Kidney (tissue), 14 donors: ENCODE measurements around the gene BEAN1. TPM values are rescaled to one million over a fixed set of nuclear protein-coding genes. Genes with fewer than 3 reads are reported as not detected.

Experiments
- DNase-seq, 5 donors: peaks; one replicate each; pipeline ENCODE4 v3.0.0-alpha.2; 2013 to 2020
- FAIRE-seq: peaks from 2 replicates; lab custom pipeline; 2012; peaks lifted over from hg19 to GRCh38; lab: Jason Lieb, UNC
- H3K27ac ChIP-seq, 2 donors: one replicate each; pipeline ENCODE4 v1.7.0; 2013; ENCODE audit warnings: low read depth in 2 of 2, low read length in 2 of 2, inconsistent platforms in 1 of 2
- H3K27me3 ChIP-seq: one replicate; pipeline ENCODE4 v1.7.1; 2013; ENCODE audit warnings: low read length, inconsistent platforms; ENCODE audit not compliant: control insufficient read depth, insufficient read depth
- H3K36me3 ChIP-seq, 3 donors: one replicate each; pipeline versions ENCODE4 v1.7.0 to v1.7.1; 2013; ENCODE audit warnings: low read length in 3 of 3, control low read depth in 1 of 3, inconsistent platforms in 1 of 3; ENCODE audit not compliant: insufficient read depth in 3 of 3, control insufficient read depth in 2 of 3
- H3K4me1 ChIP-seq, 3 donors: one replicate each; pipeline versions ENCODE4 v1.7.0 to v1.7.1; 2013; ENCODE audit warnings: low read length in 3 of 3, inconsistent platforms in 1 of 3, low read depth in 1 of 3; ENCODE audit not compliant: control insufficient read depth in 2 of 3, insufficient read depth in 2 of 3
- H3K4me3 ChIP-seq, 3 donors: one replicate each; pipeline versions ENCODE4 v1.7.0 to v1.8.1; 2013; ENCODE audit warnings: low read length in 3 of 3, control low read depth in 1 of 3, inconsistent platforms in 1 of 3
- H3K9ac ChIP-seq, 3 donors: one replicate each; pipeline versions ENCODE4 v1.7.0 to v1.7.1; 2013; ENCODE audit warnings: low read length in 3 of 3, control low read depth in 1 of 3, inconsistent platforms in 1 of 3
- H3K9me3 ChIP-seq, 3 donors: one replicate each; pipeline versions ENCODE4 v1.7.0 to v1.7.1; 2013; ENCODE audit warnings: low read length in 3 of 3, control low read depth in 1 of 3, inconsistent platforms in 1 of 3; ENCODE audit not compliant: control insufficient read depth in 2 of 3, insufficient read depth in 1 of 3
- intact Hi-C: fragments of 100-400 bp; cut with DNase I; formaldehyde crosslinking; loops from one replicate; pipeline ENCODE4 v1.11.1; 2022
- polyA plus RNA-seq: library from polyadenylated mRNA; stranded (reverse); fragments of 350-450 nt; fragmentation: Illumina TruSeq; extraction: RNeasy Lipid Tissue Mini Kit (QIAGEN cat#74804); gene quantifications from one replicate; pipeline ENCODE4 v1.2.3, GENCODE V29; 2014; ENCODE audit warnings: low read depth, low replicate concordance; ENCODE audit not compliant: insufficient read depth
- total RNA-seq: library from RNA; stranded (reverse); fragmentation: NEBNext Ultra II Directional; extraction: Animal tissue kit (Norgen Biotek cat#: 25700); gene quantifications from one replicate; pipeline ENCODE4 v1.2.1, GENCODE V29; 2021
- TF ChIP-seq, protein P1 (sequence below): IDR thresholded peaks from 3 replicates; pipeline ENCODE4 v1.5.1; 2012; ENCODE audit warnings: mild to moderate bottlenecking, moderate library complexity, borderline replicate concordance; ENCODE audit not compliant: insufficient read depth; ENCODE audit errors: extremely low read depth
- donor health status: control.
- donor health status: control.
- donor health status: control.
- donor health status: control.
- donor health status: control.
- donor health status: DM: yes; HTN: yes; CAD: no.
- donor health status: Normal renal cell carcinoma (clear cell type).

The BEAN1 gene
- total and polyA plus RNA-seq, 2 donors from 2014 or later = 0.47 to 2.4 TPM

DNA sequence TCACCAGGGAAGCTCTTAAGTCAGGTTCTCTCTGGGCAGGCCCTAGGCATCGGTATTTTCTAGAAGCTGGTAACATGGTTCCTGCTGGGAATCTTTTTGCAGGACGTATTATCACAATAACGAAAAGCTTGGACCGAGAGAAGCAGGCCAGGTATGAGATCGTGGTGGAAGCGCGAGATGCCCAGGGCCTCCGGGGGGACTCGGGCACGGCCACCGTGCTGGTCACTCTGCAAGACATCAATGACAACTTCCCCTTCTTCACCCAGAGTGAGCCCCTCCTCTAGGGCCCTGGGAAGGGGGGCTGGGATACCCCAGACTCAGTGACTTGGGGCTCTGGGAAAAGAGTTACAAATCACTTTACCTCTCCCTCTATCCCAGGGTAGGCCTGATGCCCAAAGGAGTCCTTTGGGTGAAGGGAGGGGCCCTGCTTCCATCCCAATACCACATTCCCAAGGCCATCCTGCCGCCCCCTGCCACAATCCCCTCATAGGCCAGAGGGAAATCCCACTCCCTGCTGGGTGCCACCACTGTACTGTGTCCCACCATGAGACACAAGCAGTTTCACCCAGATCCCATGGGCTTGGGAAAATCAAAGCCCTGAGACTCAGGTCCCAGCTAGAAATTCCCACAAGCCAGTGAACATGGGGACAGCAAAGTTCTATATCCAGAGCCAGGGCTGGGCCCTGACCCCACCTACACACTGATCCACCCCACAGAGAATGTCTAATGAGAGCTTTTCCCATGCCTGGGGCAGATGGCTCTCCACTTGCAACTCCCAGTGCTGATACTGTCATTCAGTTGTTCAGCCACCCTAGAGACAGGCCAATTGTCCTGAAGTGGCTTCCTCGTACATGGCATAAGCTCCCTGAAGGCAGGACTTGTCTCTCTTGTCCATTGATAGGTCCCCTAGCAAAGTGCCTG lies 37.6 kb upstream of the BEAN1 start:
- intact Hi-C loops = no loop called here
- TF ChIP-seq, protein P1, sequence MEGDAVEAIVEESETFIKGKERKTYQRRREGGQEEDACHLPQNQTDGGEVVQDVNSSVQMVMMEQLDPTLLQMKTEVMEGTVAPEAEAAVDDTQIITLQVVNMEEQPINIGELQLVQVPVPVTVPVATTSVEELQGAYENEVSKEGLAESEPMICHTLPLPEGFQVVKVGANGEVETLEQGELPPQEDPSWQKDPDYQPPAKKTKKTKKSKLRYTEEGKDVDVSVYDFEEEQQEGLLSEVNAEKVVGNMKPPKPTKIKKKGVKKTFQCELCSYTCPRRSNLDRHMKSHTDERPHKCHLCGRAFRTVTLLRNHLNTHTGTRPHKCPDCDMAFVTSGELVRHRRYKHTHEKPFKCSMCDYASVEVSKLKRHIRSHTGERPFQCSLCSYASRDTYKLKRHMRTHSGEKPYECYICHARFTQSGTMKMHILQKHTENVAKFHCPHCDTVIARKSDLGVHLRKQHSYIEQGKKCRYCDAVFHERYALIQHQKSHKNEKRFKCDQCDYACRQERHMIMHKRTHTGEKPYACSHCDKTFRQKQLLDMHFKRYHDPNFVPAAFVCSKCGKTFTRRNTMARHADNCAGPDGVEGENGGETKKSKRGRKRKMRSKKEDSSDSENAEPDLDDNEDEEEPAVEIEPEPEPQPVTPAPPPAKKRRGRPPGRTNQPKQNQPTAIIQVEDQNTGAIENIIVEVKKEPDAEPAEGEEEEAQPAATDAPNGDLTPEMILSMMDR = no peak
- DNase-seq (peak in 1 of 5 donors; percentile 21), FAIRE-seq (no peak)
- Histone ChIP-seq H3K36me3 (no peaks in the 10 kb centered on the region), H3K27me3 (no peaks in the 10 kb centered on the region), H3K27ac (no peak overlapping the region), H3K9me3 (no peaks in the 10 kb centered on the region), H3K9ac (no peak overlapping the region), H3K4me3 (no peak overlapping the region), H3K4me1 (no peaks in the 10 kb centered on the region)

DNA sequence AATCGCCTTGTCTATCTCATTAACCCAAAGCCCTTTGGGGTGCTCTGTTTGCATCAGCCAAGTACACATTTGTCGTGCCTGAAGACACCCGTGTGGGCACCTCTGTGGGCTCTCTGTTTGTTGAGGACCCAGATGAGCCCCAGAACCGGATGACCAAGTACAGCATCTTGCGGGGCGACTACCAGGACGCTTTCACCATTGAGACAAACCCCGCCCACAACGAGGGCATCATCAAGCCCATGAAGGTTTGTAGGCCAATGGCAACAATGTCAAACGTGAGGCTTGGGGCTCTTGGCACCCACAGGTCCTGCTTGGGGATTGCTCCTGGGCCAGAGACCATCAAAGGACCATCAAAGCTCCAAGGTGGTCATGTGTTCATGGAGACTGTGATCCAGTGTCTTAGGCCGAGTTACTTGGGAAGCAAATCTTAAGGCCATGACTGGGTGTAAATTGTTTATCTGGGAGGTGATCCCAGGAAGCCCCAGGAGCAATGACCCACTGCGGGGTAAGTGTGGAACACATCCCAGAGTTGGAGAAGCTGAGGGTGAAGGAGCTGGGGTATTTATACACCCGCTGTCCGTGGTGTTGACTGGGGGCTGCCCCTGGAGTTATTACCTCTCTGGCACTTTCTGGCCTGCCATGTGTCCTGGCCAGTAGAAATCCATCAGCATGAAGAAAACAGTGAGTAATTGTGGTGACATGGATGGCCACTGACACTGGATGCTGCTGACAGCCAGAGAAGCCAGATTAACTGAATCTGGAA lies 36.6 kb upstream of the BEAN1 start:
- H3K27ac ChIP-seq = no peak overlapping the region
- no peaks in the 10 kb centered on the region for H3K27me3 ChIP-seq
- no peaks in the 10 kb centered on the region for H3K36me3 ChIP-seq
- no peak overlapping the region for H3K9ac ChIP-seq
- no peak overlapping the region for H3K4me3 ChIP-seq
- no peaks in the 10 kb centered on the region for H3K9me3 ChIP-seq
- H3K4me1 ChIP-seq = no peaks in the 10 kb centered on the region
- TF ChIP-seq, protein P1 = no peak
- no peak for DNase-seq
- no peak for FAIRE-seq
- intact Hi-C loops = no loop called here

DNA sequence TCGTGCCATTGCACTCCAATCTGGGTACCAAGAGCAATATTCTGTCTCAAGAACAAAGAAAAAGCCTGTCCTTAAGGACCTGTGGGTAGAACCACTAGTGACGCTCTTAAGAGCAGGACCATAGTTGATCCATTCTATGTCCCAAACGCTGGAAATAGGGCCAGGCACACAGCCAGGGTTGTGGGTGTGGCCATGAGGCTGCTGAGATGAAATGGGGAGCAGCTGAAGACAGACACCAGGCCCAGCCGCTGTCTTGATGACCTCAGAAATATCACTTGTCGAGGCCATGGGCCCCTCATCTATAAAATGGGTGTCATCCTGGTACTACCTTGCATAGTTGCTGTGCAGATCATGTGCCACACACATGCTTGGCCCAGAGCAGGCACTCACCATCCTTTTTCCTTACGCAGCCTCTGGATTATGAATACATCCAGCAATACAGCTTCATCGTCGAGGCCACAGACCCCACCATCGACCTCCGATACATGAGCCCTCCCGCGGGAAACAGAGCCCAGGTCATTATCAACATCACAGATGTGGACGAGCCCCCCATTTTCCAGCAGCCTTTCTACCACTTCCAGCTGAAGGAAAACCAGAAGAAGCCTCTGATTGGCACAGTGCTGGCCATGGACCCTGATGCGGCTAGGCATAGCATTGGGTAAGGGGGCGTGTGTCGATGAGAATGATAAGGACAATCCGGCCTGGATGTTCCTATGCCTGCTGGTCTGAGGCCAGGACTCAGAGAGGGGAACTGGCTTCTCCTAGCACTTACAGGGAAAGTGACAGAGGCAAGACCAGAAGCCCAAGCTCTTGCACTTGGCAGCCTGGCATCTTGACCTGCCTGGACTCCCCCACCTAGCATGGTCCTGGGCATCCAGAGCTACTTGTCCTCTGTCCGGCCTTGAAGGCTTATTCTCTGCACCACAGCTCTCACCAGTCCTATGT lies 35.1 kb upstream of the BEAN1 start:
- intact Hi-C loops = no loop called here
- no peaks in the 10 kb centered on the region for H3K4me1 ChIP-seq
- H3K27ac ChIP-seq = no peak overlapping the region
- no peak overlapping the region for H3K9ac ChIP-seq
- no peak overlapping the region for H3K4me3 ChIP-seq
- H3K36me3 ChIP-seq = no peaks in the 10 kb centered on the region
- DNase-seq (no peak), FAIRE-seq (no peak)
- no peaks in the 10 kb centered on the region for H3K9me3 ChIP-seq
- TF ChIP-seq, protein P1 = no peak
- H3K27me3 ChIP-seq = no peaks in the 10 kb centered on the region
